Panc1 (cell line): ENCODE data around the gene HBEGF.

Experiments
- POLR2AphosphoS5 ChIP-seq: IDR thresholded peaks from 2 replicates; pipeline ENCODE4 v1.6.1; 2012; ENCODE audit warnings: mild to moderate bottlenecking, low read depth, low read length, moderate library complexity
- TF ChIP-seq, protein P1 (sequence below): fragments of 450-650 bp; IDR thresholded peaks from 2 replicates; pipeline ENCODE4 v1.5.1; 2017; ENCODE audit warnings: mild to moderate bottlenecking

DNA sequence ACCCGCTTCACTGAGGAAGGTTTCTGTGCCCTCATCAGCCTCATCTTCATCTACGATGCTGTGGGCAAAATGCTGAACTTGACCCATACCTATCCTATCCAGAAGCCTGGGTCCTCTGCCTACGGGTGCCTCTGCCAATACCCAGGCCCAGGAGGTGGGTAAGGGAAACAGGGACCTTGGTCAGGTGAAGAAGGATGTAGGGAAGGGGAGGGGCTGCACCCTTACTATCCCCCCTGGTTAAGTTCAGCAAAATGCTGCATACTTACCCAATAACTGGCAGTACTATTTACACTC, 18.0 kb upstream of the HBEGF start:
- TF ChIP-seq, protein P1, sequence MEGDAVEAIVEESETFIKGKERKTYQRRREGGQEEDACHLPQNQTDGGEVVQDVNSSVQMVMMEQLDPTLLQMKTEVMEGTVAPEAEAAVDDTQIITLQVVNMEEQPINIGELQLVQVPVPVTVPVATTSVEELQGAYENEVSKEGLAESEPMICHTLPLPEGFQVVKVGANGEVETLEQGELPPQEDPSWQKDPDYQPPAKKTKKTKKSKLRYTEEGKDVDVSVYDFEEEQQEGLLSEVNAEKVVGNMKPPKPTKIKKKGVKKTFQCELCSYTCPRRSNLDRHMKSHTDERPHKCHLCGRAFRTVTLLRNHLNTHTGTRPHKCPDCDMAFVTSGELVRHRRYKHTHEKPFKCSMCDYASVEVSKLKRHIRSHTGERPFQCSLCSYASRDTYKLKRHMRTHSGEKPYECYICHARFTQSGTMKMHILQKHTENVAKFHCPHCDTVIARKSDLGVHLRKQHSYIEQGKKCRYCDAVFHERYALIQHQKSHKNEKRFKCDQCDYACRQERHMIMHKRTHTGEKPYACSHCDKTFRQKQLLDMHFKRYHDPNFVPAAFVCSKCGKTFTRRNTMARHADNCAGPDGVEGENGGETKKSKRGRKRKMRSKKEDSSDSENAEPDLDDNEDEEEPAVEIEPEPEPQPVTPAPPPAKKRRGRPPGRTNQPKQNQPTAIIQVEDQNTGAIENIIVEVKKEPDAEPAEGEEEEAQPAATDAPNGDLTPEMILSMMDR: no peak
- TF ChIP-seq POLR2AphosphoS5: no peak
